HL-60/S4 (cell line): ENCODE results near the gene CAP1.
"Not testable (repeated sequence)": the region's sequence is repeated elsewhere in the genome, so short reads cannot be mapped to it uniquely, and the experiment has no call there.

ENCODE experiments used
- in situ Hi-C: fragments of 300-500 bp; cut with MboI; formaldehyde crosslinking; loops from 2 replicates; pipeline ENCODE4 v1.14.3; 2022; ENCODE audit warnings: low sequenced_read_pairs

The CAP1 gene

DNA sequence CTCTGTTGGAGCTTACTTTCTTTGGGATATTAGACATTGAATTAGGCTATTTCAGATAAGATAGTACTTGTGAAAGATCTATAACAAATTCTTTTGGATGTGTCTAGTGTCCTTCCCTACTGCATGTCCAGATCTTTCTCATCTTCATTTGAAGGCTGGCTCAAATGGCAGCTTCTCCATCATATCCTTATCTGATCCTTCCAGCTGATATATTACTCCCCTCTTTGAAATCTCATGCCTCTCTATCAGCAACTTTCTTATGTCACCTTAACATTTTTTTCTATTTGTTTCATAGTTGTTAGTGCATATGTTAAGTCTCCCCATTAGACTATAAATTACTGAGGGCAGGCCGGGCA, 17.5 kb downstream of the CAP1 start:
- in situ Hi-C loops, result no loop called here

DNA sequence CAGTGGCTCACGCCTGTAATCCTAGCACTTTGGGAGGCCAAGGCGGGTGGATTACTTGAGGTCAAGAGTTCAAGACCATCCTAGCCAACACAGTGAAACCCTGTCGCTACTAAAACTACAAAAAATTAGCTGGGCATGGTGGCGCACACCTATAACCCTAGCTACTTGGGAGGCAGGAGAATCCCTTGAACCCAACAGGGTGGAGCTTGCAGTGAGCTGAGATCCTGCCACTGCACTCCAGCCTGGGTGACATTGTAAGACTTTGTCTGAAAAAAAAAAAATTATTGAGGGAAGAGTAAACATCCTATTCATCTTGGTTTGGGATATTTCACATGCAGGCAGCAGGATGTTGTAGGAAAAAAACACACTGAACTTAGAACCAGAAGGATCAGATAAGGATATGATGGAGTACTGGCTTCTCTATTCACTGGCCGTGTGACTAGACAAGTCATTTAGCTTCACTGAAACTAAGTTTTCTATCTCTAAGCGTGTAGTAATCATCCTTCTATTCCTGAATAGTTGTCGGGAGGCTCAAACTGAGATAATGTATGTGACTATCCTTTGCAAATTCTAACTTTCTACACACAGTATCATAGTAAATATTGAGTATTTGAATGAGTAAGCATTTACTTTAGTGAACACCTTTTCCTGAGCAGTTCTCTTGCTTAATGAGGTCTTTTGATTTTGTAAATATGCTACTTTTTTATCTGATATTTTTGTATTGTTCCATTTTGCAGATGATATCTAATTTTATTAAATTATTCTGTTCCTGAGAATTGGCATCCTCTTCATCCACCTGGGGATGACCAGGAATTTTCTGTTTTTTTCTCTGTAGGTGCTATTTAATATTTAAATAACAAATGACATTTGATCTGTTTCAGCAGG, 18.2 kb downstream of the CAP1 start:
- in situ Hi-C loops, result no loop called here

DNA sequence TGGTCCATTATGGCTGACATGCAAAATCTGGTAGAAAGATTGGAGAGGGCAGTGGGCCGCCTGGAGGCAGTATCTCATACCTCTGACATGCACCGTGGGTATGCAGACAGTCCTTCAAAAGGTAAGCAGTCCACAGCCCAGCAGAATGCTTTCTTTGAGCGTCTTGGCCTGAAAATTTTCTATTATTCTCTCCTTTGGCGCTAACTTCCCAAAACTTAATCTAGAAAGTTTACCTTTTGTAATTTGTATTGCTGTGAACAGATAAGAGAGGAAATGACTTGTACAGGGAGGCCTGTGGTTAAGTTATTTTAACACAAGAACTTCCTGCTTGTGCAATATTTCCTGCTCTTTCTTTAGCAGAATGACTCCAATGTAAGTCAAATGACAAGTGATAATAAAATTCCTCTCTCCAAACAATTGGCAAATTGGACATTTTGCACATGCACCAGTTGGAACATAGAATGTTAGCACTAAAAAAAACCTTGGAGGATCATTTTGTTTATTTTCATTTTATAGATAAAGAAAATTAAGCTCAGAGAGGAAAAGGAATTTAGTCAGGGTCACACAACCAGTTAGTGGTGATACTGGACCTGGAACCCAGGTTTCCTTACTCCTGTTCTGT, 18.9 kb downstream of the CAP1 start:
- in situ Hi-C loops, result no loop called here

DNA sequence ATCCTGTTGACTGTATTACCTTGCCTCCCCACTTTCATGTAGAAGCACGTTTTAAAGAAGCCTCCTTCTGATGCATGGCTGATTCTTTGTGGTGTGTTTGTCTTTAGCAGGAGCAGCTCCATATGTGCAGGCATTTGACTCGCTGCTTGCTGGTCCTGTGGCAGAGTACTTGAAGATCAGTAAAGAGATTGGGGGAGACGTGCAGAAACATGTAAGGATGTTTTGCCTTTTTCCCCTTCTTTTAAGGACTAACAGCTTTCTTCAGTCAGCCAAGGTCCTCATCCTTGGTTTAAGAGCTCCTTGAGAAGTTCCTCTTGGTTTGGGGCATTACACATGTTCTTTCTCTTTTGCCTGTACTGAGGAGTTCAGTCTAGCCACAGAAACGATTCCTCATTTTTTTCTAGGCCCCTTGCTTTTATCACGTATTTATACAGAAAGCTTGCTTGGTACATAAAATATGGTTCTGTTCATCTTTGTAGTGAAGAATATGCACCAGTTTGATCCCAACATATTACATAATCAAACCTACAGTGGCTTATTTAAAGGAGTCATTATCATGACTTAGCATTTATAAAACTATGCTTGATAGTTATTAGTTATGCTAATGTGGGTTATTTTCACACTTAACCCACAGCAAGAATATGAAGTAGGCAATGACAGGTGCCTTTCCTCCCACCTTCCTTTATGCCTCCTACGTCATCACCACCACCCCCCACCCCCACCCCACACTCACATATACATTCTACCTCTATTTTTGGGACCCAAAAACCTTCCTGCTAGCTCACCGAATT, 19.6 kb downstream of the CAP1 start:
- in situ Hi-C loops, result no loop called here

DNA sequence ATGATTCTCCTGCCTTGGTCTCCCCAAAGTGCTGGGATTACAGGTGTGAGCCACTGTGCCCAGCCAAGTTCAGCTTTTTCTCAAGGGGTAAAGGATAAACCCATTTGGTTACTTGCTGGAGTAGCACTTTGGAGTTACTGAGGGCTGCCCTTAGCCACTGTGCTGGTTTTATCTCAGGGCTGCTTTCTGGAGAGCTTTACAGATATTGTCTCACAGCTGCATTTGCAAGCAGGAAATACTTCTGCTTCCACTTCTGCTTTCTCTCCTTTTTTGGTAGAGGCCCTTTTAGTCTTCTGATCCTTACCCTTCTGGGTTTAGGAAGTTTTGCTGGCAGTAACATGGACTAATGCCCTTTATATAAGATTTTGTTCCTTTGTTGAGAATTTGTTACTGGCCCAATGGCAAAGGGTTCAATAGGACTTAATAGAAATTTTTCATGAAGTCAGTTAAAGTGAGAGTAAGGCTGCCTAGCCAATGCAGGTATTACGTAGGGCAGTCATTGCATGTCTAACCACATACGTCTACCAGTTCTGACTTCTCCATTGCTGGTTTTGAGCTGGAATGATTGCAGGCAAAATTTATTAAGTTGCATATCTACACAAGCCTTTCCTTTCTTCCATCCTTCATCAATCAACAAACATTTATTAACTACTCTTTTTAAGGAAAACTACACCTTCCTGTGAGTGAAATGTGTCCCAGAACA, 24.4 kb downstream of the CAP1 start:
- in situ Hi-C loops, result no loop called here

DNA sequence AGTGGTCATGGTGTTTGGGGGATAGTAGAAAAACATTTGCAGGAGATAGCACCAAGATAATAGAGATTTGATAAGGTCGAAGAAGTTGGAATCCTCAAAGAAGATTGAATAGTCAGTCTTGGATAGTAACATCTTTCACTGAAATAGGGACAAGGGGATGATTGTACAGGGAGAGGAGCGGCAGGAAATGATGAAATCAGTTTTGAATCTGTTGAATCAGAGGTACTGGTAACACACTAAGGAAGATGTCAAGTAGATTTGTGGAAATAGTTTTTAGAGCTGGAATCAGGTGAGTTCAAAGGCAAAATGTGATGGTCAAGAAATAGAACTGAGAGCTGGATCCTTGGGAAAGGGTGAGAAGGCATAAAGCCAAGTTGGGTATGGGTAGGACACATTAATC, 26.5 kb downstream of the CAP1 start:
- in situ Hi-C loops, result no loop called here

DNA sequence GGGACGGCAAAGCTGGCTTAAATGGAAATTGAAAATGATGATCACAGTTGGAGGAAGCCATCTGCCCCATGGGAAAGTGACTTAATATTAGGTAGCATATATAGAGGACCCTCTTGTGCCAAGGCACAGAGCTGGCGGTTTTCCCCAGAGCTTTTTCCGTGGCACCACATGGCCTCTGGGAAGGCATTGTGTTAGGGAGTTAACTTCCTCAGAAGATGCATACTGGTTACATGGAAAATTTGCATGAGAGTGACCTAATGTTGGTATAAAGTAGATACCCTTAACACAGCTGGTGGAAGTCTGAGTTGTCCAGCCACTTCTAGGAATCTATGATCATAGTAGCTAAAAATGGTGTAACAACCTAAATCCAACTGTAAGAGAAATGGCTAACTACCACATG, 27.3 kb downstream of the CAP1 start:
- in situ Hi-C loops, result no loop called here

DNA sequence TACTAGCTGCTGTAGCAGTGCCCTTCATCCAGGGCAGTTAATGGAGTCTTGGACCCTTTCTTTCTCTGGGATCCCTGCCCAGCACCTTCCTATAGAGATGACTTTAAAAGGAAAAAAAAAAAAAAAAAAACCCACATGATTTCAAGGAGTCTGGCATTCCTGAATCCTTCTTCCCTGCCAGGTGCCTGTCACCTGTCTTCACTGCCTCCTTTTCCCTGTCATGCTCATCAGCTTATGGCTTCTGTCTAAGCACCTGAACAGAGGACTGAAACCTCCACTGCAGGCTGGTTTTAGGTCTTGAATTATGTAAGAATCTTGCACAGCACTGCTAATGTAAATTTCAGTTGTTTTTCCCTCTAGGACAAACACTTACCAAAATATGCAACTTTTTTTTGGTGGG, 31.6 kb downstream of the CAP1 start:
- in situ Hi-C loops, result no loop called here

DNA sequence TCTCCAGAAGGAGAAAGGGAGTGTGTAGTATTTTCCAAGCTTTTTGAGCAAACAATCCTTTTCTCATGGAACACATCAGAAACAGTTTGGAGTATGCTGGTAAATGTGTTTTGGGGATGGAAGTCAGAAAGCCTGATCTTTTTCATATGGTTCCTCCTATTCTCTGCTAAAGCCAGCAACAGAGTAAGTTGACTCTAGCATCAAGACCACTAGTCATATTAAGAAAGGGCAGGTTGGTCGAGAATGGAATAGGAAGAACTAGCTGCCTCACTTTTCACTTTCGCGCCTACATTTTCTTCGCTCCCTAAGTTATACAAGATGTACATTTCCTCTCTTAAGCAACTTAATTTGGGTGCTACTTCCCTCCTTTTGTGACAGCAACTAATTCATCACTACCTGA, 32.5 kb downstream of the CAP1 start:
- in situ Hi-C loops, result no loop called here

DNA sequence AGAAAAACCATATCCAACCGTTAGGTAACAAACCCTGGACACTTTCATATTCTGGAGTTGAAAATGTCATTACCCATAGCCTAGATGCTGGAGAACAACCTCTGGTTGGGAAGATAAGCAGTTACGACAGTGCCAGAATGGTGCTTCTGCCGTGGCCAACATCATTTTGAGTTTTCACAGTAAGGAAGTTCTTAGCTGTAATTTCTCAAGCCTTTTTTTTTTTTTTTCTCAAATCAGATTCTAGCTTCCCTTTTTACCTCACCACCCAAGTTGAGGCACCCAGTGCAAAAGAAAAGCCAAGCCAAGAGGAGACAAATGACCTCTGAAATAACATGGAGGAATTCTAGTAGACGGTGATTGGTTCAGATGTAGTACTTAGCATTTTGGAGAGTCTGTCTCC, 34.7 kb downstream of the CAP1 start:
- in situ Hi-C loops, result no loop called here

DNA sequence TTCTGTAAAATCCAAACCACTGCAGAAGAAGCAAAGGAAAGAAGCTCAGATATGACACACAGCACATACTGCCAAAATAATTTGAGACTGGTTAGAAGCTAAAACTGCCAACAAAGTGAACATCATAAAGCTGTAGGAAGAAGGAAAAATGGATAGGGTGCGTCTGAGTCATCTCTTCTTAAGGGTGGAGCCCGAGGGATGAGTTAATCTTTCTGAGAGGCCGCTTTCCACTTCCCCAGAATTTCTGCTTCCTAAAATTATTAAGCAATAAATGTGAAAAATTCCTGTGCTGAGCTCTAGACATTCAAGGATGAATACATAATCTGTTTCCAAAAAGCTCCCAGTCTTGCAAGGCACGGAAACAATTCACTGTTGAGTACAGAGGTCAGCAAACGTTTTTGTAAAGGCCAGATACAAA, 36.4 kb downstream of the CAP1 start:
- in situ Hi-C loops, result no loop called here

DNA sequence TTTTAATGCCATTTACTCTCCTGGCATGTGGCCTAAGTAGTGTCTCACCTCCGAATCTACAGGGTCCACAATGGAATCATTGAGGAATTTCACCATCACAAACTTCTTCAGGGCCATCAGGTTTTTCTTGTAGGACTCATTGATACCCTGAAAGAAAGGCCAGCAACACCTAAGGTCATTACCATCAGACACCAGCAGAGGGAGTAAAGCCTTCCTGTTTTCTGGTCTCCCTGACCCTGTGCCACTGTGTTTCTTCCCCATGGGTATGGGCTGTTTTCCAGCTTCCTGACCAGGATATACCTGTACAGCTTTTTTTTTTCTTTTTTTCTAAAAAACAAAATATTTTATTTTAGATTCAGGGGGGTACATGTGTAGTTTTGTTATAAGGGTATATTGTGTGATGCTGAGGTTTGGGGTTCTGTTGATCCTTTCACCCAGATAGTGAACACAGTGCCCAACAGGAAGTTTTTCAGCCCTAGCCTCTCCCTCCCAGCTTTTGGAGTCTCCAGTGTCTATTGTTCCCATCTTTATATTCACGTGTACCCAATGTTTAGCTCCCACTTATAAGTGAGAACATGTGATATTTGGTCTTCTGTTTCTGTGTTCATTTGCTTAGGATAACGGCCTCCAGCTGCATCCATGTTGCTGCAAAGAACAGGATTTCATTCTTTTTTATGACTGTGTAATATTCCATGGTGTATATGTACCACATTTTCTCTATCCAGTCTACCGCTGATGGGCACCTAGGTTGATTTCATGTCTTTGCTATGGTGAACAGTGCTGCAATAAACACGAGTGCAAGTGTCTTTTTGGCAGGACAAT, 38.2 kb downstream of the CAP1 start:
- in situ Hi-C loops, result no loop called here

DNA sequence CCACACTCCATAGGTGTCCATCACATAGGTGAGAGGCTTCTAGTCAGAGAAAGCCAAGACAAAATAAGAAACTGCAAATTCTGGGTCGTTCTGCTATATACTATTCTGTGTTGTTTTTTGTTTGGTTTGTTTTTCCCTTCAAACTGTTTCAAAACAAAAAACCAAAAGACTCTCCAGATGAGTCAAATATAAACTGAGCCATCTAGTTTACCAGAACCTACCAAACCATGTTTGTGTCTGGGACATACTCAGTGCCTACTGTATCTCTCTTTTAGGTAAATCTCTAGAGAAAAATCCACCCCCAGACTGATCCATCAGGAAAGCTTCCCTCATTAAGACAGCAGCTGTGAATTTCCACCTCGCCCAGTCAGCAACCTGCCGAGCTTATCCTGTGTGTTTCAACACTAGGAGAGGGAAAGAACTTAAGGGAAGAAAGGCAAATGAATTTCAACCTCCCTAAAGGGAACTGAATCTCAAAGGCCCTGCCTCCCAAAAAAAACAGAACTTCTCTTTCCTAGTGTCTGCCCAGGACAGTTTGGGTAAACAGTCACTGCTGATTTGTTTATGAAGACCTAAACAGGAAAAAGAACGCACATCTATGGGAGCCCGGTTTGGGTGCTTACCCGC, 39.4 kb downstream of the CAP1 start:
- in situ Hi-C loops, result no loop called here

DNA sequence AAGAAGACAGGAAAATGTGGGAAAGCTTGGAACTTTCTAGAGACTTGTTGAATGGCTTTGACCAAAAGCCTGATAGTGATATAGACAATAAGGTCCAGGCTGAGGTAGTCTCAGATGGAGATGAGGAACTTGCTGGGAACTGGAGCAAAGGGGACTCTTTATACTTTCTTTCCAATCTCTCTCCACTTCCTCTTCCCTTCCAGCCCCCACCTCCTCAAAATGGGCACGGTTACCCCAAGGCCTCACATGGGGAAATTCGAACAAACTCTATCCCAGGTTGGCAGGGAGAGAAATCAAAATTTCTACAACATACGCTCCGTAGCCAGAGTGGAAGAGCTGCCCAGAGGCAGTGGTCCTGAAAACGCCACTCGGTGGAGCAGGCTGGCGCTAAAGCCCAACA, 41.3 kb downstream of the CAP1 start:
- in situ Hi-C loops, result no loop called here

DNA sequence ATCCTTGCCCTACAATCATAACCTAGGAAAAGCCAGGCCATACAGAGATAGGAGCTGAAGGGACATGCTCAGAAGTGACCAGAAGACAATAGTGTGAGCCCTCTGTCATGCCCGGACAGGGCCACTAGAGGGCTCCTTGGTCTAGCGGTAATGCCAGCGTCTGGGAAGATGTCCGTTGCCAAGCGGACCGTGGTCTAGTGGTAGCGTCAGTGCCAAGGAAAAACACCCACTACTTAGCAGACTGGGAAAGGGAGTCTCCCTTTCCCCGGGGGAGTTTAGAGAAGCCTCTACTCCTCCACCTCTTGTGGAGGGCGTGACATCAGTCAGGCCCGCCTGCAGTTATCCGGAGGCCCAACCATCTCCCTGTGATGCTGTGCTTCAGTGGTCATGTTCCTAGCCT, 44.2 kb downstream of the CAP1 start:
- in situ Hi-C loops, result not testable (repeated sequence)

DNA sequence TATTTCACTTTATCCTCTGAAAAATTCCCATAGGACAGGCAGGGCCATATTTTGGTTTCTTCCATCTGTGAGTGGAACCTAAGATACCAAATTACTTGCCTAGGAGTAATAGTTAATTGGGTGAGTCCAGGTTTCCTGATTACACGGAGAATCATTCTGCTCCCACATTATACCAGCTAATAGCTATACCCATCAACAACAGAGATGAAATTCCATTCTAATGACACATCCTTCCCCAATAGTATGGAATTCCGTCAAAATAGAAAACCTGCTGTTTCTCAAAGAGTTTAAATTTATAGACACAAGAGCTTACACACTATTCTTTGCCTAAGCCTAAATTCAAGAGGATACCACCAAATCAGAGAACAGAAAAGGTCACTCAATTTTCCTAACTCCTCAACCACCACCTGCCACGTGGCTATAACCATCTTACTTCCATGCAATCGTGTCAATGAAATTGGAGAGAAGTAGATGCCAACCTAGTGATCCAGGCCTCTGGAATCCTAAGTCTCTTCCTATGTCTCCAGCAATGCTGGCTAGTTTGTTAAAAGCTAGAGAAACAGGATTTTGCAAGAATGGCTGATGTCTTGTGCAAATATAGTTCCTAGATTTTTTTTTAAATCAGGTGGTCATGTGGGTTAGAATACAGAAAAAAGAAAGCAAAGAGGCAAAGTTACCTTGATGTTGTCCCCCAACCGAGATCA, 50.3 kb downstream of the CAP1 start:
- in situ Hi-C loops, result no loop called here

DNA sequence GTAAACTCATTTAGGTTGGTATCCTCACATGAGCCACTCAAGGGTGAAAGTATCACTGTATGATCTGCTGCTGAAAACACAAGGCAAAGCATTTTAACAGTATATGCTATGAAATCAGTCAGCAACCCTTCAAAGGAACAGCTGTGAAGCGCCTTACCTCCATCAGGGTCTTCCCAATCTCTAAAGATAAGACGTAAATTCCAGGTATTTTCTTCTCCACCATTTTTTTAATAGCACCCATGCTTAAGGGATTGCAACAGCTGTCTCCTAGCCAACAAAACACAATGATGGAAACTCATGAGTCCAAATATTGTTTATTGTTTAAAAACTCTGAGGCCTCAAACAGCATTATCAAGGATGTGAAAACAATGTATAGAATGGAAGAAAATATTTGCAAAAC, 51.7 kb downstream of the CAP1 start:
- in situ Hi-C loops, result no loop called here

DNA sequence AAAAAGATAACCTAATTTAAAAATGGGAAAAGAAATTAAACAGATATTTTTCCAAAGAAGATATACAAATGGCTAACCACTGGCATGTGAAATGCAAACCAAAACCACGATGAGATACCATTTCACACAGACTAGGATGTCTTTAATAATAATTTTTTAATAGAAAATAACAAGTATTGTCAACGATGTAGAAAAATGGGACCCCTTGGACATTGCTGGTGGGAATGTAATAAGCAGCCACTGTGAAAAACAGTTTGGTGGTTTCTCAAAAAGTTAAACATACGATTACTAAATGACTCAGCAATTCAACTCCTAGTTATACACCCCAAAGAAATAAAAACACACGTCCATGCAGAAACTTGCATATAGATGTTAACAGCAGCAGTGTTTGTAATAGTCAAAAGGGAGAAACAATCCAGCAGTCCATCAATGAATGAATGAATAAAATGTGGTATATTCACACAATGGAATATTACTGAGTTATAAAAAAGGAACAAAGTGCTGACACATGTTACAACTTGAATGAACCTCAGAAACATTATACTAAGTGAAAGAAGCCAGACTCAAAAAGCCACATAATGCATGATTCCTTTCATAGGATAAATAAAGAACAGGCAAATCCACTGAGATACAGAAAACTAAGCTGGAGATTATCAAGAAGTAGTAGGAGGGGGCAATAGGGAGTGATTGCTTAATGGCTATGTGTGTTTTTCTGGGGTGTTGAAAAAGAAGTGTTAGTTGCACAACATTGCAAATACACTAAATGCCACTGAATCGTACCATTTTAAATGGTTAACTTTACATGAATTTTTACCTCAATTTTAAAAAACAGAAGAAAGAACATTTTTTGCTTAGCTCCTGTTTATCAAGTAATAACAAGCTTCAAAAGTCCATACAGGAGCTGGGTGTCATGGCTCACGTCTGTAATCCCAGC, 52.4 kb downstream of the CAP1 start:
- in situ Hi-C loops, result no loop called here
